HepG2 (cell line): Measurements from ENCODE around the gene ISY1. TPM values are rescaled to one million over a fixed set of nuclear protein-coding genes. Genes with fewer than 3 reads are reported as not detected.

Source experiments
- ATAC-seq: fragments of 200-7000 bp; cut with Tn5 transposase; 3 replicates; pipeline ENCODE4 v1.9.1; 2020; ENCODE audit warnings: mild to moderate bottlenecking, moderate library complexity
- BruUV-seq: library from RNA; stranded (reverse); fragments of 400-500 nt; replicated peaks from 2 replicates; lab custom pipeline; 2021; lab: Mats Ljungman, UMichigan
- CTCF ChIA-PET: fragments of 300-600 bp; formaldehyde crosslinking; extraction: SDS; loops from one replicate; lab custom pipeline; 2021; ENCODE audit warnings: low total read pairs, inconsistent platforms, low intra/inter-chr PET ratio; lab: Yijun Ruan, JAX
- POLR2A ChIA-PET: fragments of 350-600 bp; sonication (Branson Sonifier 250); formaldehyde crosslinking; loops from one replicate; lab custom pipeline; 2020; ENCODE audit warnings: antibody characterized with exemption, inconsistent platforms; lab: Yijun Ruan, JAX
- DNase-seq: peaks from one replicate; pipeline ENCODE4 v3.0.0-alpha.2; 2015; ENCODE audit warnings: low spot score
- FAIRE-seq: peaks from 3 replicates; lab custom pipeline; 2011; peaks lifted over from hg19 to GRCh38; lab: Jason Lieb, UNC
- H2AFZ ChIP-seq: one replicate; pipeline ENCODE4 v1.6.1; 2011; ENCODE audit warnings: low read length, inconsistent platforms
- H3K27ac ChIP-seq: fragments of 300-600 bp; 3 replicates; pipeline ENCODE4 v1.8.0; 2011; ENCODE audit warnings: mixed run types, mild to moderate bottlenecking, mixed read lengths, low read length, inconsistent platforms; ENCODE audit not compliant: insufficient read depth; ENCODE audit errors: extremely low read length
- H3K27me3 ChIP-seq, 2 experiments: fragments of 200-600 bp in 1 of 2; 2 replicates in 1 of 2; 3 replicates in 1 of 2; pipeline versions ENCODE4 v1.6.0 to v1.8.0; 2011; ENCODE audit warnings: low read length in 2 of 2, mild to moderate bottlenecking in 2 of 2, moderate library complexity in 2 of 2, inconsistent platforms in 1 of 2; ENCODE audit not compliant: insufficient read depth in 2 of 2, control insufficient read depth in 1 of 2
- H3K36me3 ChIP-seq, 2 experiments: fragments of 200-600 bp in 1 of 2; replicated peaks in 1 of 2; 2 replicates in 1 of 2; 3 replicates in 1 of 2; pipeline versions ENCODE4 v1.5.1 to v1.8.0; 2011; ENCODE audit warnings: low read length in 2 of 2, inconsistent platforms in 1 of 2; ENCODE audit not compliant: insufficient read depth in 2 of 2, control insufficient read depth in 1 of 2
- H3K4me1 ChIP-seq: 2 replicates; pipeline ENCODE4 v1.5.1; 2012; ENCODE audit warnings: low read length, inconsistent platforms; ENCODE audit not compliant: insufficient read depth
- H3K4me2 ChIP-seq: 2 replicates; pipeline ENCODE4 v1.6.0; 2011; ENCODE audit warnings: low read depth, low read length, inconsistent platforms
- H3K4me3 ChIP-seq, 3 experiments: fragments of 200-600 bp in 1 of 3; sonication (generic), shearing (Covaris generic) in 1 of 3; replicated peaks in 1 of 3; 2 replicates each; pipeline ENCODE4 v1.5.1; 2011 to 2016; ENCODE audit warnings: low read length in 3 of 3, inconsistent platforms in 2 of 3, low read depth in 2 of 3, mild to moderate bottlenecking in 2 of 3, control low read depth in 1 of 3, mixed read lengths in 1 of 3; ENCODE audit not compliant: insufficient read depth in 1 of 3
- H3K79me2 ChIP-seq: one replicate; pipeline ENCODE4 v1.6.1; 2011; ENCODE audit warnings: low read length, inconsistent platforms; ENCODE audit not compliant: insufficient read depth
- H3K9ac ChIP-seq: 2 replicates; pipeline ENCODE4 v1.6.0; 2011; ENCODE audit warnings: mild to moderate bottlenecking, low read depth, low read length, inconsistent platforms; ENCODE audit not compliant: insufficient read depth
- H3K9me3 ChIP-seq: 2 replicates; pipeline ENCODE4 v1.5.1; 2012; ENCODE audit warnings: mild to moderate bottlenecking, low read length
- H4K20me1 ChIP-seq: 2 replicates; pipeline ENCODE4 v1.6.0; 2011; ENCODE audit warnings: inconsistent platforms, mild to moderate bottlenecking, low read length, moderate library complexity; ENCODE audit not compliant: insufficient read depth
- BORCS8-MEF2B ChIP-seq: sonication (generic); formaldehyde crosslinking; IDR thresholded peaks from 2 replicates; pipeline ENCODE4 v1.8.0; 2022; ENCODE audit warnings: mild to moderate bottlenecking, missing genetic modification reagents
- BRD4 ChIP-seq: sonication (generic); formaldehyde crosslinking; IDR thresholded peaks from 2 replicates; pipeline ENCODE4 v1.4.0; 2020; ENCODE audit warnings: missing genetic modification reagents
- GATAD1 ChIP-seq: IDR thresholded peaks from 2 replicates; pipeline ENCODE4 v1.6.1; 2016; ENCODE audit warnings: missing genetic modification reagents, missing compliant biosample characterization
- HDAC1 ChIP-seq: sonication (generic); formaldehyde crosslinking; IDR thresholded peaks from 2 replicates; pipeline ENCODE4 v1.5.1; 2020; ENCODE audit warnings: mild to moderate bottlenecking, missing genetic modification reagents
- HOXA5 ChIP-seq: sonication (generic); formaldehyde crosslinking; IDR thresholded peaks from 2 replicates; pipeline ENCODE4 v1.4.0; 2020; ENCODE audit warnings: missing genetic modification reagents
- NCOA5 ChIP-seq: sonication (generic); formaldehyde crosslinking; IDR thresholded peaks from 2 replicates; pipeline ENCODE4 v1.4.0; 2020; ENCODE audit warnings: missing genetic modification reagents
- PRPF4 ChIP-seq: fragments of 200-400 bp; formaldehyde crosslinking; IDR thresholded peaks from 2 replicates; pipeline ENCODE4 v1.6.1; 2016; ENCODE audit warnings: low read length, low read depth; ENCODE audit not compliant: poor library complexity, severe bottlenecking
- SUZ12 ChIP-seq: fragments of 150-350 bp; IDR thresholded peaks from 2 replicates; pipeline ENCODE4 v1.6.1; 2014; ENCODE audit warnings: low read depth, low read length
- ZNF446 ChIP-seq: sonication (generic); formaldehyde crosslinking; IDR thresholded peaks from 2 replicates; pipeline ENCODE4 v1.5.0; 2020; ENCODE audit warnings: mild to moderate bottlenecking, missing genetic modification reagents
- ZNF510 ChIP-seq: sonication (generic); formaldehyde crosslinking; IDR thresholded peaks from 2 replicates; pipeline ENCODE4 v1.4.0; 2020; ENCODE audit warnings: low read depth, mild to moderate bottlenecking, missing genetic modification reagents
- ZNF678 ChIP-seq: sonication (generic); formaldehyde crosslinking; IDR thresholded peaks from 2 replicates; pipeline ENCODE4 v1.4.0; 2020; ENCODE audit warnings: mild to moderate bottlenecking, missing genetic modification reagents
- ZSCAN20 ChIP-seq: sonication (generic); formaldehyde crosslinking; IDR thresholded peaks from 2 replicates; pipeline ENCODE4 v1.4.0; 2020; ENCODE audit warnings: missing genetic modification reagents, mild to moderate bottlenecking, borderline replicate concordance
- ZSCAN31 ChIP-seq: sonication (generic); formaldehyde crosslinking; IDR thresholded peaks from 2 replicates; pipeline ENCODE4 v1.5.0; 2020; ENCODE audit warnings: low read depth, mild to moderate bottlenecking, missing genetic modification reagents
- ZSCAN9 ChIP-seq: IDR thresholded peaks from 2 replicates; pipeline ENCODE4 v1.6.1; 2016; ENCODE audit warnings: borderline replicate concordance
- WGBS: methylation state at CpG from one replicate; pipeline ENCODE4 v1.1.6; 2017; ENCODE audit warnings: low lambda C conversion rate; 5-methylcytosine and 5-hydroxymethylcytosine counted together
- in situ Hi-C: cut with HindIII; loops from 2 replicates; pipeline ENCODE4 v1.10.0; 2017; ENCODE audit warnings: low pct_unique_long_range_greater_than_20kb; ENCODE audit not compliant: extremely low pct_ligation_motif_present
- intact Hi-C: fragments of 100-400 bp; cut with micrococcal nuclease; formaldehyde crosslinking; loops from one replicate; pipeline ENCODE4 v1.10.0; 2022; ENCODE audit not compliant: unreplicated experiment
- polyA plus RNA-seq, 8 experiments: library from polyadenylated mRNA; depleted of rRNA in 3 of 8; stranded (reverse) in 7 of 8; unstranded in 1 of 8; fragments of >200 nt; fragmentation: Illumina TruSeq in 4 of 8; extraction: Trizol in 4 of 8; gene quantifications; 2 replicates each; pipeline versions ENCODE4 v1.2.1 to v1.2.3, GENCODE V29; 2011 to 2016; ENCODE audit warnings: low read depth in 4 of 8, missing spikeins in 1 of 8, mixed read lengths in 1 of 8; ENCODE audit not compliant: insufficient read depth in 1 of 8
- total RNA-seq, 5 experiments: library from RNA; depleted of rRNA; stranded (reverse); fragments of >200 nt; fragmentation: Illumina TruSeq; extraction: Trizol; gene quantifications; 2 replicates each; pipeline ENCODE4 v1.2.3, GENCODE V29; 2016; ENCODE audit warnings: low read depth in 1 of 5

ISY1 gene
- total and polyA plus RNA-seq, 2 of the 13 experiments (the other 11 are each of a cell fraction or from before 2014, with no cell fraction given) = 21.0 to 39.1 TPM

GRCh38 chr3:129160891-129161859 is at the start of gene ISY1 (continued):
- TF ChIP-seq GATAD1 (CRISPR knock-in tag) = peak; percentile 98
- TF ChIP-seq SUZ12 = no peak
- peak; percentile 65; the same call in 1 of the 2 replicates for TF ChIP-seq ZNF510
- TF ChIP-seq BORCS8-MEF2B (CRISPR knock-in tag) = peak; percentile 43

- Histone ChIP-seq H4K20me1 (no peaks in the 10 kb centered on the region; the same call in 1 of the 2 replicates), H3K4me3 (no peak overlapping the region), H3K36me3 (no peaks in the 10 kb centered on the region), H3K79me2 (no peaks in the 10 kb centered on the region), H3K4me1 (peaks cover 15% of the 10 kb centered on the region), H3K9me3 (no peaks in the 10 kb centered on the region), H3K27ac (no peak overlapping the region), H3K4me2 (no peak overlapping the region), H2AFZ (no peak overlapping the region), H3K9ac (no peak overlapping the region), H3K27me3 (no peaks in the 10 kb centered on the region)
- ATAC-seq (no peak), FAIRE-seq (no peak), DNase-seq (no peak)
- in situ Hi-C loops (no loop called here), intact Hi-C loops (no loop called here)
- 32% methylated on average over 4 of the region's 4 CpGs for WGBS
- POLR2A ChIA-PET = no interaction called here
- no TSS peak for BruUV-seq
- CTCF ChIA-PET = no interaction called here
- no peak for TF ChIP-seq PRPF4
- no peak for TF ChIP-seq NCOA5
- TF ChIP-seq ZSCAN31 (CRISPR knock-in tag) = no peak
- TF ChIP-seq ZNF678 = no peak
- TF ChIP-seq ZNF446 = no peak
- no peak for TF ChIP-seq BRD4
- TF ChIP-seq ZSCAN20 (CRISPR knock-in tag) = no peak
- no peak for TF ChIP-seq ZSCAN9
- no peak for TF ChIP-seq HDAC1
- no peak for TF ChIP-seq HOXA5
These were observed 46.6 kb upstream of the ISY1 start for GRCh38 chr3:129207479-129207878.
